ENCODE data around the gene LRMDA.

Gene LRMDA

GRCh38 chr10:75709811-75710210 is 278.4 kb downstream of the LRMDA start:
- DNase-seq (ENCODE audit: low read depth in 2 of 2): no peak

- DNase-seq (ENCODE audit: low read depth in 2 of 2): no peak
Observed at GRCh38 chr10:75712242-75712880, 280.9 kb downstream of the LRMDA start.

- no peak for DNase-seq (ENCODE audit: low read depth in 2 of 2)
Observed at GRCh38 chr10:75716506-75716905, 285.1 kb downstream of the LRMDA start.

DNA sequence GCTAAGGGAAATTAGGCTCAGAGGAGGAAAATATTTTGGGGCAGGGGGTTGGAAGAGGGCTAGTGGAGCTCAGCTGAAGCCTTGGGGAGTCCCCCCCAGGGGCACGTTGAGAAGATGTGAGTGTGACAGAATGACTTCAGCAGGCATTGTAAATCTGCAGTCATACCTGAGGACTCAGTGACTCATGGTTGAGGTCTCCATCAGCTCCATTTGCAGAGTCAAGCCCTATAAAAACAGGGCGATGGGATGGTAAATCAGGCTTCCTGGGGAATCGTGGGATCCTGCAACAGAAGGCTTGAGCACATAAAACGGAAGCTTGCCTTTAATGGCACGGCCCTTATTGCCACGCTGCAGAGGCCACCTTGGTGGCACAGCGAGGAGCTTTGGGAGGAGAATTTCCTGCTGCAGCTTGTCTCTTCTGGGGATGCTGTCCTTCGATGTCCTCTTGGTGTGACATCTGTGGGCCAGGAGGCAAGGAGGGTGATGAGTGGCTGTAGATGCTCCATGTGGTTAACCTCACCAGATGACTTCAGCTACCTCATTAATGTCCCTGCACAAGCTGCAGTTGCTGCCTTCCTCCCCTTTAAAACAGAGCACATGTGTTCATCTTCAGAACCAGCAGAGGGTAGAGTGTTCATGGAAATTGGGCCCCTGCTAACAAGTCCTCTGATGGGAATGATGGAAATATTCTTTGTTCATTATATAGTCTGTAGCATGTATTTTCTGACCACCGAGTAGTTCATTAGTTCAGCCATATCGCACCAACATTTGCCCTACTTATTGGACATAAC is 285.9 kb downstream of the LRMDA start:
- no peak for DNase-seq (ENCODE audit: low read depth in 2 of 2)

GRCh38 chr10:75718991-75719390 is 287.6 kb downstream of the LRMDA start:
- DNase-seq (ENCODE audit: low read depth in 2 of 2): no peak

DNA sequence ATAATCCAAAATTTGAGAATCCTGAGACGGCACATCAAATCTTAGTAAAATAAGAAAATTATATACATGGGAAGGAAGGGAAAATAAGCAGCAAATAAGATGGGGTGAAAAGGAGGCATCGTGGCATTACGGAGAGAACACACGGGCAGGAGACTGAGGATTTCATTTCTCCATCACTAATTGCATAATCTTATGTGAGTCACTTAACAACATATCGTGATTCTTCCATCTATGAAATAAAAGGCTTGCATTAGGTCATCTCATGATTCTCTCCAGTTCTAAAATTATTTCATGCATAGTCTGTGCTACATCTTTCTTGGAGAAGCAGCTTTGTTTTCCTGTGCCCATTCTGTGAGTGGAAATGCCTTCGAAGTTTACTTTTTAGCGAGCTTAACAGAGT is 288.7 kb downstream of the LRMDA start:
- no peak for DNase-seq (ENCODE audit: low read depth in 2 of 2)

GRCh38 chr10:75722020-75722419 is 290.6 kb downstream of the LRMDA start:
- no peak for DNase-seq (ENCODE audit: low read depth in 2 of 2)

- no peak for DNase-seq (ENCODE audit: low read depth in 2 of 2)
Observed at GRCh38 chr10:75722609-75723008, 291.2 kb downstream of the LRMDA start.

GRCh38 chr10:75723319-75723980 is 292.0 kb downstream of the LRMDA start:
- DNase-seq (ENCODE audit: low read depth in 2 of 2): no peak

- DNase-seq (ENCODE audit: low read depth in 2 of 2): no peak
Observed at GRCh38 chr10:75724047-75724446, 292.6 kb downstream of the LRMDA start.

- no peak for DNase-seq (ENCODE audit: low read depth in 2 of 2)
Observed at GRCh38 chr10:75726522-75727483, 295.4 kb downstream of the LRMDA start.

DNA sequence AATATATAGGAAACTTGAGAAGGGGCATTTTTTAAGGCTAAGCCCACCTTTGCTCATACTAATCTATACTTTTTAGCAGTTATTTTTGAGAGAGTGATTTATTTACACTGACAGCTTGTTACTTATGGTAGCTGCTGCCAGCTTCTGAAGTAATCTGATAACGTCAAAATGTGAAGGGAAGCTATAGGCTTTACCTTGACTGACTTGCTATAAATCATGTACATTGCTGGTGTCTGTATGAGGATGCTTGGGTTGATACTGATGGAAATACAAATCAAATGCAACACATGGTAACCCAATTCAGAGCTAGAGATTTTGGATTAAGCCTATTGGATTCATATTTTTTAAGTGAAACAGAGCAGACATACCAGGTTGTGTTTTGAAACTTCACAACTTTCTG is 299.4 kb downstream of the LRMDA start:
- no peak for DNase-seq (ENCODE audit: low read depth in 2 of 2)

DNA sequence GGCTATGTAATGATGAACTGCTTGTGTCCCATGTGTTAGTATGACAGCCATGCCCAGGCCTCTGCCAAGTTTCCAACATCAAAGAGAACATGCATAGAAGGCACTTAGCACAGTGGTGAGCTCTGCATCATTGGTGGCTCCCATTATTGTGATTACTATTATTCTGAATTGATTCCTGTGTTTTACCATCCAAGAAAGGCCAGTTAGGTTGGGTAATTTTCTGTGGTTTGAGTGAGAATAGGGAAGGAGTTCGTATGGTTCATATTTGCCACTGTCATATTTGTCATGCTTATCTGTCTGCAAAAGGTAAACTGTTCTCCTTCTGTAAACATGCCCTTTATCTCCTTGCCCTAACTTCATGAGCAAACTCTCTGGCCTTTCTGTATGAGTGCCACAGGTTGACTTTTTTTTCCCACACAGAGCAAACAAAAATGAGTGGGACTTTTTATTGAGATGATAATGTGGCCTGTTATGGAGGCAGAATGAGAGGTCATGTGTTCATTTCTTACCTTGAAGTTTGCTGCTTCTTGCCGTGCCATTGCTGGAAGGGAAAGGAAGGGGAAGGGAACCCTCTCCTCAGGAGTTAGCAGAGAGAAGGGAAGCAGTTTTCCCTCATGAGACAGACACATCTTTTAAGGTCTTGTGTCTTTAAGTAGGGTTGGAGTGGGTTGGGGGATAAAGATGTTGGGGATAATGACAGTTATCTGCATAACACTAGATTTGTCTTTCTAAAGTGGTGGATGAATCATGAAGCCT is 301.9 kb downstream of the LRMDA start:
- no peak for DNase-seq (ENCODE audit: low read depth in 2 of 2)

- DNase-seq (ENCODE audit: low read depth in 2 of 2): no peak
Observed at GRCh38 chr10:75736151-75736640, 304.8 kb downstream of the LRMDA start.

DNA sequence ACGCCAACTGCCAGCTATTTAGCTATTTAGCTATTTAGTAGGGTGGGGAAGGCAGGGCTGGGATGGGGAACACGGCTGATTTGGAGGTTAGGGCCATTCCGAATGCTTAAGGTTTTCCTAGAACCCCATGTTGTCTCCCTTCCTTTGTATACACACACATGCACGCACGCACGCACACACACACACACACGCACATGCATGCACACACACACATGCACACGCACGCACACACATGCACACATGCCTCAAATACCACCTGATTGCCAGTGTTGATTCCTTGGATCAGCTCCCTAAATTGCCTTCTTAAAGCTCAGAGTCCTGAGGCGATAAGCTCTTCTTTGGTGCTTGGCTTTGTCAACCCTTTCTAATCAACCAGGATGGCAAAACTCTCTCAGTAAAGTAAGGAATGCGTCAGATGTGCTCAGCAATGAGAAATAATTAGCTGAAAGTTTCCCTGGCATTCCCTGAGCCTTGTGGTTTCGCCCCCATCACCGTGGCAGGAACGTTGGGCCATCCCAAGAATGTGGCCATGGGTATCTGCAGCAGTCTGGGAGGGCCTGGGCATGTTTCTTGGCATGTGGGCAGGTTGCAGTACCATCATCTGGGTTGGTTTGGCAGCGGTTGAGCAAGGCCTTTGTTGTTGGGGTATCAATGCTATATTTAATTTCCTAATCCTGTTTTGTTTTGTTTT is 305.6 kb downstream of the LRMDA start:
- DNase-seq (ENCODE audit: low read depth in 2 of 2): no peak

DNA sequence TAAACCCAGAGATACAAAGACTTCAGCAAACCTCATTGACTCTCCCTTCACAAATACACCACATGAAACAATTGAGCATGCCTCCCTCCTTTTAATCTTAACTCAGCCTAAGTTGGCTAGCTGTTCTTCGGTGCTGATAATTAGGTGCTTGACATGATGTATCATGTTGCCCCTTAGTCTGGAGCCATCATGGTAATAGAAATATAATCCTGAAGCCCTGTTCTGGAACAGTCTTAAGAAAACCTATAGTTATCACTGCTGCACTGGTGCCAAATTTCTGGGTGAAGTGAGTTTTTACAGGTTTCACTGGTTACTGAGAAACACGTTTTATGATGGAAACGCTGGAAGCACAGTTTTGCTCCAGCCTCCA is 306.1 kb downstream of the LRMDA start:
- no peak for DNase-seq (ENCODE audit: low read depth in 2 of 2)

- no peak for DNase-seq (ENCODE audit: low read depth in 2 of 2)
Observed at GRCh38 chr10:75738924-75739323, 307.5 kb downstream of the LRMDA start.

DNA sequence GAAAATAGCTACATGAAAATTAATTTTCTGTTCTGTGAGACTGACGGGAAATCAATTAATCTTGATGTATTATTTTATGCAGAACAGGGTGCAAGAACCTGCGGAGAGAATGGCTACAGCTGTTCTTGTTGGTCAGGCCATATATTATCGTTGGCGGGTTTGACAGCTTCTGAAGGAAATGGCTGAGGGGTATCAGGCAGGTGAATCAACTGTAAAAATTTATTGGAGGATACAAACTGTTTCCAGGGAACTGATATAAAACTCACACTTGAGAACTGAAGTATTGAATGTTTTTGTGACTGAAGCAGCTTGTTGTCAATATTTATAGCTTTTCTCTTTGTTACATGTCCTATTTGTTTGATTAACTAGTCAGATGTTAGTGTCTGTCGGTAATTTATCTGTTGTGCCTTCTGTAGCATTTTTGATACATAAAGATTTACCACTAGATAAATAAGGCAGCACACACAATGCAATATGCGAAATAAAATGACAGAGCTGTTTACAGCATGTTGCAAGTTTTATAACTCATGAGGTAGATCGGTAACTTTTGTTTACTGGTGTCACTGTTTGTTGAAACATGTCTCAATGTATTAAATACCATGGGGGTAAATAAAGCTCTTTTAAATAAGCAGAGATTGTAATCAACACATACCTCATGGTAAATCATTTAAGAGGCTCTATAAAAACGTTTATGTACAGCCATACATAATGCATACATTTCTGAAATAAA is 308.2 kb downstream of the LRMDA start:
- DNase-seq (ENCODE audit: low read depth in 2 of 2): no peak

- no peak for DNase-seq (ENCODE audit: low read depth in 2 of 2)
Observed at GRCh38 chr10:75740541-75740940, 309.1 kb downstream of the LRMDA start.

GRCh38 chr10:75742355-75742754 is 310.9 kb downstream of the LRMDA start:
- DNase-seq (ENCODE audit: low read depth in 2 of 2): no peak

All from fibroblast of skin of left quadriceps (primary cell).